Measurements from ENCODE around the gene IFIT1.

- TF ChIP-seq CTCF (conservative IDR thresholded peaks at IDR 0.05; ENCODE audit: low read depth, low read length) (no peak), EZH2 (IDR thresholded peaks at IDR 0.05; ENCODE audit: borderline replicate concordance, low read depth, low read length, poor library complexity, severe bottlenecking) (no peak)
Observed at GRCh38 chr10:89364531-89364930, 27.9 kb upstream of the IFIT1 start.
